ENCODE results near the gene FBXW8.
A peak's percentile ranks its signal among the peaks of the same experiment; 100 is the strongest.

The FBXW8 gene

DNA sequence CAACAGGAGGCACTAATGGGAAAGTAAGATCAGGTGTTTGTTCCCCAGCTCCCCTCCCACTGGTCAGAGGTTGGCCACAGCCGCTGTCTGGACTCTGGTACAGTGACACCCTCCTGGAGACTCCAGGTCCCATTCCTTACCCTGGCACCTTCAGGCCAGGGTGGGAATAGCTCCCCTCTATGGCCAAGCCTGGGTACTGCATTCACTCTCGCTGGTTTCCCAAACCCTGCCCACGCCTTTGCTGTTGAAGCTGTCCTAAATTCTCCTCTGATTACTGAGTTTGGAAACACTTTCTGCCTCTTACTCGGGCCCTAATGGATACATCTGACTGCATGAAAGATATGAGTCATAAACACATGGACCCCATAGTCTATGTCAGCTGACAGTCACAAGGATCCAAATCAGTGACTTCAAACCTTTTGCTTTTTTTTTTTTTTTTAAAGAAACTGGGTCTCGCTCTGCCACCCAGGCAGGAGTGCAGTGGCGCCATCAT is 47.4 kb upstream of the FBXW8 start:
- Histone ChIP-seq H3K36me3 (replicated peaks; ENCODE audit: insufficient read depth, low read length) (no peaks in the 10 kb centered on the region), H2AFZ (ENCODE audit: low read length) (no peak overlapping the region), H3K4me2 (ENCODE audit: low read depth, low read length) (no peak overlapping the region), H3K27me3 (replicated peaks; ENCODE audit: insufficient read depth, low read length) (no peaks in the 10 kb centered on the region), H3K27ac (ENCODE audit: low read length) (no peak overlapping the region), H3K9ac (ENCODE audit: low read length) (no peak overlapping the region), H4K20me1 (ENCODE audit: insufficient read depth, low read length) (no peaks in the 10 kb centered on the region), H3K9me3 (replicated peaks; ENCODE audit: insufficient read depth, low read length) (no peaks in the 10 kb centered on the region), H3K9me2 (replicated peaks; ENCODE audit: insufficient read depth, low read length) (no peaks in the 10 kb centered on the region), H3K4me3 (ENCODE audit: low read length) (no peak overlapping the region), H3K79me2 (ENCODE audit: low read length) (no peaks in the 10 kb centered on the region), H3F3A (ENCODE audit: insufficient read depth, low read length) (no peaks in the 10 kb centered on the region), H3K4me1 (ENCODE audit: low read length) (peaks cover 9% of the 10 kb centered on the region)
- DNase-seq: no peak
- TF ChIP-seq, protein P1, sequence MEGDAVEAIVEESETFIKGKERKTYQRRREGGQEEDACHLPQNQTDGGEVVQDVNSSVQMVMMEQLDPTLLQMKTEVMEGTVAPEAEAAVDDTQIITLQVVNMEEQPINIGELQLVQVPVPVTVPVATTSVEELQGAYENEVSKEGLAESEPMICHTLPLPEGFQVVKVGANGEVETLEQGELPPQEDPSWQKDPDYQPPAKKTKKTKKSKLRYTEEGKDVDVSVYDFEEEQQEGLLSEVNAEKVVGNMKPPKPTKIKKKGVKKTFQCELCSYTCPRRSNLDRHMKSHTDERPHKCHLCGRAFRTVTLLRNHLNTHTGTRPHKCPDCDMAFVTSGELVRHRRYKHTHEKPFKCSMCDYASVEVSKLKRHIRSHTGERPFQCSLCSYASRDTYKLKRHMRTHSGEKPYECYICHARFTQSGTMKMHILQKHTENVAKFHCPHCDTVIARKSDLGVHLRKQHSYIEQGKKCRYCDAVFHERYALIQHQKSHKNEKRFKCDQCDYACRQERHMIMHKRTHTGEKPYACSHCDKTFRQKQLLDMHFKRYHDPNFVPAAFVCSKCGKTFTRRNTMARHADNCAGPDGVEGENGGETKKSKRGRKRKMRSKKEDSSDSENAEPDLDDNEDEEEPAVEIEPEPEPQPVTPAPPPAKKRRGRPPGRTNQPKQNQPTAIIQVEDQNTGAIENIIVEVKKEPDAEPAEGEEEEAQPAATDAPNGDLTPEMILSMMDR (IDR thresholded peaks at IDR 0.05; ENCODE audit: low read length): peak; percentile 29
- TF ChIP-seq EZH2phosphoT487 (IDR thresholded peaks at IDR 0.05; ENCODE audit: low read length): no peak

DNA sequence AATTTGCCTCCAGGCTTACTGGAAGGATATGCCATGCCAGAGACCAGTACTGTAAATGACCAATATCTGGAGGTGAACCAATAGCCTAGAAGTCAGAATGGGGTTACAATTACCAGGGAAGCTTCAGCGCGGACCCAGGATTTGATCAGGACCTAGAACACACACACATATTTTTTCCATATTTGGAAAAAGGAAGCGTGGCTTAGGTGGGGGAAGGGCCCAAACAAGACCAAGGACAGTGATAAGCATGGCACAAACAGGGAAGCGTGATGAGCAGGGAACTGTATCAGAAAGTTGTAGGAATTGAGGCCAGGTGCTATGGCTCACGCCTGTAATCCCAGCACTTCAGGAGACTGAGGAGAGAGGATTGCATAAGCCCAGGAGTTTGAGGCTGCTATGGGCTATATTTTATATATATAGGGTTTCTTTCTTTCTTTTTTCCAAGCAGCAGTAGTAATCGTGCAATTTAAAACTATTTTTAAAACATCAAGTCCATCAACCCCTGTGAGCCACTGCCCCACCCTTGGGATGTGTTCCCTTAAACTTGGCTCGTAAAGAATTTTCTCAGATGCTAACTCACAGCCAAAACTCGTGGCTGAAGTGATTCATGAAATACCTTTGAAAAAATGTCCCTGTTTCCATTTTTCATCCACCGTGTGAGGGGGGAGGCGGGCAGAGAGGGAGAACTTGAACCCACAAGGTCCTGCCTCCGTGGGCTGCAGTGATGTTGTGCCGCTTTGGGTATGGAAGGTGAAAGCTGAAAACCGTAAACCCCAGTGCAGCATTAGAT is 46.2 kb upstream of the FBXW8 start:
- H3F3A ChIP-seq (ENCODE audit: insufficient read depth, low read length): no peaks in the 10 kb centered on the region
- no peaks in the 10 kb centered on the region for H3K9me3 ChIP-seq (replicated peaks; ENCODE audit: insufficient read depth, low read length)
- no peaks in the 10 kb centered on the region for H3K27me3 ChIP-seq (replicated peaks; ENCODE audit: insufficient read depth, low read length)
- no peak overlapping the region for H3K9ac ChIP-seq (ENCODE audit: low read length)
- DNase-seq: no peak
- H2AFZ ChIP-seq (ENCODE audit: low read length): no peak overlapping the region
- H3K27ac ChIP-seq (ENCODE audit: low read length): no peak overlapping the region
- no peak overlapping the region for H3K4me3 ChIP-seq (ENCODE audit: low read length)
- no peaks in the 10 kb centered on the region for H4K20me1 ChIP-seq (ENCODE audit: insufficient read depth, low read length)
- no peak overlapping the region for H3K4me2 ChIP-seq (ENCODE audit: low read depth, low read length)
- no peak for TF ChIP-seq EZH2 (optimal IDR thresholded peaks at IDR 0.05; ENCODE audit: low read depth, low read length)
- no peak for TF ChIP-seq EZH2phosphoT487 (IDR thresholded peaks at IDR 0.05; ENCODE audit: low read length)
- TF ChIP-seq, protein P1 (IDR thresholded peaks at IDR 0.05; ENCODE audit: low read length): no peak
- peaks cover 9% of the 10 kb centered on the region for H3K4me1 ChIP-seq (ENCODE audit: low read length)
- H3K36me3 ChIP-seq (replicated peaks; ENCODE audit: insufficient read depth, low read length): no peaks in the 10 kb centered on the region
- no peaks in the 10 kb centered on the region for H3K9me2 ChIP-seq (replicated peaks; ENCODE audit: insufficient read depth, low read length)
- no peaks in the 10 kb centered on the region for H3K79me2 ChIP-seq (ENCODE audit: low read length)

DNA sequence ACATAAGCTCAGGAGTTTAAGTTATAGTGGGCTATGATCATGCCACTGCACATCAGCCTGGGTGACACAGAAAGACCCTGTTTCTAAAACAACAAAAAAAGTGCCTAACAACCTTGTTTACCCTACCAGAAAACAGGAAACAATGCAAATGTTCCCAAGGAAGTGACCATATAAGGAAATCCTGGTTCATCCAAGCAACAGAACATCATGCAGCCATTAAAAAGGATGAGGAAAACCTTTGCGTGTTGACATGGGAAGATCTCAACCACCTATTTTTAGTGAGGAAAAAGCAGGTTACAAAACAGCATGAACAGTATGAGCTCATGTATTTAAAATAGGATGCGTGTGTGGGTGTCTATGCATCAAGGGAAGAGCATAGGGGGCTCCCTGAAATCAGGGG is 43.2 kb upstream of the FBXW8 start:
- no peak overlapping the region for H3K27ac ChIP-seq (ENCODE audit: low read length)
- no peak overlapping the region for H3K4me3 ChIP-seq (ENCODE audit: low read length)
- H4K20me1 ChIP-seq (ENCODE audit: insufficient read depth, low read length): no peaks in the 10 kb centered on the region
- H3K9ac ChIP-seq (ENCODE audit: low read length): no peak overlapping the region
- H3K79me2 ChIP-seq (ENCODE audit: low read length): no peaks in the 10 kb centered on the region
- no peak for DNase-seq
- H3K4me2 ChIP-seq (ENCODE audit: low read depth, low read length): no peak overlapping the region
- no peaks in the 10 kb centered on the region for H3K27me3 ChIP-seq (replicated peaks; ENCODE audit: insufficient read depth, low read length)
- no peaks in the 10 kb centered on the region for H3K9me3 ChIP-seq (replicated peaks; ENCODE audit: insufficient read depth, low read length)
- no peaks in the 10 kb centered on the region for H3F3A ChIP-seq (ENCODE audit: insufficient read depth, low read length)
- H2AFZ ChIP-seq (ENCODE audit: low read length): no peak overlapping the region
- TF ChIP-seq EZH2phosphoT487 (IDR thresholded peaks at IDR 0.05; ENCODE audit: low read length): no peak
- TF ChIP-seq, protein P1 (IDR thresholded peaks at IDR 0.05; ENCODE audit: low read length): no peak
- H3K4me1 ChIP-seq (ENCODE audit: low read length): no peaks in the 10 kb centered on the region
- H3K9me2 ChIP-seq (replicated peaks; ENCODE audit: insufficient read depth, low read length): no peaks in the 10 kb centered on the region
- H3K36me3 ChIP-seq (replicated peaks; ENCODE audit: insufficient read depth, low read length): no peaks in the 10 kb centered on the region

Data from MM.1S (cell line).